ENCODE measurements around the gene MTREX. TPM values are rescaled to one million over a fixed set of nuclear protein-coding genes. Genes with fewer than 3 reads are reported as not detected.

The MTREX gene
- total and polyA plus RNA-seq, 10 of the 15 experiments (the other 5 are each of a cell fraction or from before 2014, with no cell fraction given): 20.1 to 102 (median 49.0) TPM

DNA sequence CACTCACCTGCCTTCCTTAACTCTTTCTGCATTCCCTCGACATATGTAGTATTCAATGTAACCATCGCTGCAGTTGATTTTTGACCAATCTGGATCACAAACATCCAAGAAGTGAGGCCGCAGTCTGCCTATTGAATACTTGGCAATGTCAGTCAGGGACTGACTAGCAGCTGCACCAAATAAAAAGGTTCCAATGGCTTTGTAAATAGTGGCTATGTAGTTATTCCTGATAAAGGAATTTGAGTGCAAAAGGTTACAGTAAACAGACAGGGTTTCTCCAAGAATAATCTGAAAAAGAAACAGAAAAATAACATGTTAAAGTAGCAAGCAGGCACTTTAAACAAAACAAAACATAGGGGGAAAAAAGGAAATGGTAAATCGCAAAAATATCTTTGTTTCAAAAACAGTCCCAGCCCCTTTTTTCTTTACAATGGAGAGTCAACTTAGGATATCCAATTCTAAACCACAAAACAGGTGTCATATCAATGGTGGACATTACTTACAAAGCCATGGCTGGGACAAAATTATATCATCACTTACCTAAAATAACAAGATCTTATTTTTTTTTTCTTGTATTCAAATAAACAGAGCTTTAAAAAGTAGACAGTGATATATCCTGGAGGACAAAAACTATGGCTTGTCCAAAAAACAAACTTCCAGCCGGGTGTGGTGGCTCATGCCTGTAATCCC is 160.2 kb downstream of the MTREX start:
- FAIRE-seq: no peak
- DNase-seq (ENCODE audit: low read depth, low spot score): no peak
- ChIA-PET POLR2A (no interaction called here), CTCF (no interaction called here), SMC1A (ENCODE audit: uncharacterized antibody, unreplicated experiment) (interaction anchor here (0.6 kb wide), 1 partner anchor 1663 kb away, joined by 3 read pairs; no protein-coding TSS in a partner anchor), RAD21 (ENCODE audit: unreplicated experiment) (no interaction called here)
- intact Hi-C loops (cut with micrococcal nuclease; ENCODE audit: unreplicated experiment): no loop called here
- Histone ChIP-seq H3K4me3 (no peak overlapping the region), H3K4me2 (ENCODE audit: control insufficient read depth, insufficient read depth) (no peak overlapping the region), H3K79me2 (ENCODE audit: control insufficient read depth, insufficient read depth, low read length) (no peaks in the 10 kb centered on the region), H3K36me3 (ENCODE audit: control insufficient read depth in 2 of 2, insufficient read depth in 2 of 2, low read length in 1 of 2) (no peaks in the 10 kb centered on the region), H2AFZ (ENCODE audit: control insufficient read depth, low read depth, low read length) (no peak overlapping the region), H3K27me3 (replicated peaks in 1 of 2; ENCODE audit: control insufficient read depth in 2 of 2, insufficient read depth in 2 of 2, low read length in 1 of 2) (no peaks in the 10 kb centered on the region), H3K27ac (ENCODE audit: control insufficient read depth, insufficient read depth) (no peak overlapping the region), H3K9ac (ENCODE audit: control insufficient read depth, insufficient read depth, low read length) (no peak overlapping the region), H3K9me3 (replicated peaks; ENCODE audit: control insufficient read depth, insufficient read depth, low read length) (no peaks in the 10 kb centered on the region), H4K20me1 (ENCODE audit: control insufficient read depth, insufficient read depth) (no peaks in the 10 kb centered on the region), H3K4me1 (ENCODE audit: control insufficient read depth, insufficient read depth, low read length) (no peaks in the 10 kb centered on the region)
- BruUV-seq (replicated peaks): no TSS peak
- TF ChIP-seq HDAC6 (IDR thresholded peaks at IDR 0.05; ENCODE audit: unreplicated experiment): no peak
- in situ Hi-C loops (cut with MboI): no loop called here
- no peak for ATAC-seq
- WGBS (ENCODE audit: insufficient coverage, insufficient replicate concordance, low lambda C conversion rate, missing lambda C conversion rate): 95% methylated on average over 5 of the region's 5 CpGs

GRCh38 chr5:55469839-55470238 is 162.1 kb downstream of the MTREX start:
- Histone ChIP-seq H3K9me3 (replicated peaks; ENCODE audit: control insufficient read depth, insufficient read depth, low read length) (no peaks in the 10 kb centered on the region), H4K20me1 (ENCODE audit: control insufficient read depth, insufficient read depth) (no peaks in the 10 kb centered on the region), H3K9ac (ENCODE audit: control insufficient read depth, insufficient read depth, low read length) (no peak overlapping the region), H2AFZ (ENCODE audit: control insufficient read depth, low read depth, low read length) (no peak overlapping the region), H3K4me1 (ENCODE audit: control insufficient read depth, insufficient read depth, low read length) (no peaks in the 10 kb centered on the region), H3K4me2 (ENCODE audit: control insufficient read depth, insufficient read depth) (no peak overlapping the region), H3K27me3 (replicated peaks in 1 of 2; ENCODE audit: control insufficient read depth in 2 of 2, insufficient read depth in 2 of 2, low read length in 1 of 2) (no peaks in the 10 kb centered on the region), H3K4me3 (no peak overlapping the region), H3K27ac (ENCODE audit: control insufficient read depth, insufficient read depth) (no peak overlapping the region), H3K36me3 (ENCODE audit: control insufficient read depth in 2 of 2, insufficient read depth in 2 of 2, low read length in 1 of 2) (no peaks in the 10 kb centered on the region), H3K79me2 (ENCODE audit: control insufficient read depth, insufficient read depth, low read length) (no peaks in the 10 kb centered on the region)
- SMC1A ChIA-PET (ENCODE audit: uncharacterized antibody, unreplicated experiment): interaction anchor here (0.7 kb wide), 1 partner anchor 10 kb away, joined by 3 read pairs; no protein-coding TSS in a partner anchor
- CTCF ChIA-PET: no interaction called here
- no peak for TF ChIP-seq ZBED1 (IDR thresholded peaks at IDR 0.05; ENCODE audit: borderline replicate concordance)
- no peak for TF ChIP-seq HDAC2 (IDR thresholded peaks at IDR 0.05)
- no peak for TF ChIP-seq BCL11A (IDR thresholded peaks at IDR 0.05; ENCODE audit: low read depth, low read length)
- no peak for TF ChIP-seq MEF2A (IDR thresholded peaks at IDR 0.05; ENCODE audit: insufficient read depth, low read depth, low read length)
- no peak for TF ChIP-seq SIN3A (IDR thresholded peaks at IDR 0.05; ENCODE audit: low read depth, low read length)
- TF ChIP-seq NFYA (IDR thresholded peaks at IDR 0.05; ENCODE audit: borderline replicate concordance, low read depth, low read length): no peak
- TF ChIP-seq NR2C2 (IDR thresholded peaks at IDR 0.05; ENCODE audit: borderline replicate concordance, control insufficient read depth, insufficient read length, low read depth): no peak
- no peak for TF ChIP-seq SMAD5 (IDR thresholded peaks at IDR 0.05; ENCODE audit: low read depth)
- TF ChIP-seq LARP7 (IDR thresholded peaks at IDR 0.05): no peak
- TF ChIP-seq KDM1A (IDR thresholded peaks at IDR 0.05; ENCODE audit: borderline replicate concordance): no peak
- BruUV-seq (replicated peaks): no TSS peak
- RAD21 ChIA-PET (ENCODE audit: unreplicated experiment): no interaction called here
- no peak for FAIRE-seq
- ATAC-seq: no peak
- in situ Hi-C loops (cut with MboI) (no loop called here), intact Hi-C loops (cut with micrococcal nuclease; ENCODE audit: unreplicated experiment) (no loop called here)
- DNase-seq (ENCODE audit: low read depth, low spot score): no peak
- POLR2A ChIA-PET: no interaction called here
